WTC11 (cell line): ENCODE results near the gene CFH.

Experiments
- E2F4 ChIP-seq: sonication (generic); formaldehyde crosslinking; IDR thresholded peaks from 2 replicates; pipeline ENCODE4 v1.8.1; 2022; ENCODE audit warnings: low read depth, mild to moderate bottlenecking, moderate library complexity, missing genetic modification reagents, borderline replicate concordance
- NFE2L1 ChIP-seq: sonication (generic); formaldehyde crosslinking; IDR thresholded peaks from 2 replicates; pipeline ENCODE4 v1.8.1; 2023; ENCODE audit warnings: missing genetic modification reagents
- ZBTB43 ChIP-seq: sonication (generic); formaldehyde crosslinking; IDR thresholded peaks from 2 replicates; pipeline ENCODE4 v1.8.1; 2023; ENCODE audit warnings: mild to moderate bottlenecking, missing genetic modification reagents
- TF ChIP-seq, protein P1 (sequence below): fragments of 200-600 bp; IDR thresholded peaks from 2 replicates; pipeline ENCODE4 v1.8.0; 2022; ENCODE audit warnings: antibody characterized with exemption

DNA sequence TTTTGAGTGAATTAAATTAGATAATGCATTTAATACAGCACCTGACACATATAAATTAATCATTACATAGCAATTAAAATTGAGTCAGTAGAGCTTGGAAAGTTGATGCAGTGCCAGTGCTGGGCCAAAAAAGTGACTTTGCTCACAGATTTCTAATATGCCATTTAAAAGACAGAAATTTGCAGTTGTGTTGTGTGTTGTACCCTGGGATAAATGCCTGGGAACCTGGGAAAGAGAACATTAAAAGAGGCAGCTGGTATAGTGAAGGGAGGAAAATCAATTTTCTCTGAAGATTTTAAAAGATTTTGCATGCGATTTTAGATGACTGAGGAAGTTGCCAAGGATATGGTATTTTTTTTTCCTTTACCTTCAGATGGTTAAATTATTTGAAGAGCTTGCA lies 10.9 kb upstream of the CFH start:
- no peak for TF ChIP-seq E2F4 (CRISPR knock-in tag)
- TF ChIP-seq, protein P1, sequence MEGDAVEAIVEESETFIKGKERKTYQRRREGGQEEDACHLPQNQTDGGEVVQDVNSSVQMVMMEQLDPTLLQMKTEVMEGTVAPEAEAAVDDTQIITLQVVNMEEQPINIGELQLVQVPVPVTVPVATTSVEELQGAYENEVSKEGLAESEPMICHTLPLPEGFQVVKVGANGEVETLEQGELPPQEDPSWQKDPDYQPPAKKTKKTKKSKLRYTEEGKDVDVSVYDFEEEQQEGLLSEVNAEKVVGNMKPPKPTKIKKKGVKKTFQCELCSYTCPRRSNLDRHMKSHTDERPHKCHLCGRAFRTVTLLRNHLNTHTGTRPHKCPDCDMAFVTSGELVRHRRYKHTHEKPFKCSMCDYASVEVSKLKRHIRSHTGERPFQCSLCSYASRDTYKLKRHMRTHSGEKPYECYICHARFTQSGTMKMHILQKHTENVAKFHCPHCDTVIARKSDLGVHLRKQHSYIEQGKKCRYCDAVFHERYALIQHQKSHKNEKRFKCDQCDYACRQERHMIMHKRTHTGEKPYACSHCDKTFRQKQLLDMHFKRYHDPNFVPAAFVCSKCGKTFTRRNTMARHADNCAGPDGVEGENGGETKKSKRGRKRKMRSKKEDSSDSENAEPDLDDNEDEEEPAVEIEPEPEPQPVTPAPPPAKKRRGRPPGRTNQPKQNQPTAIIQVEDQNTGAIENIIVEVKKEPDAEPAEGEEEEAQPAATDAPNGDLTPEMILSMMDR: no peak
- TF ChIP-seq ZBTB43 (CRISPR knock-in tag): no peak
- no peak for TF ChIP-seq NFE2L1 (CRISPR knock-in tag)
